Gastroesophageal sphincter (tissue), 3 donors: ENCODE data around the gene FBXL17.

Experiments used
- EP300 ChIP-seq: sonication (generic); formaldehyde crosslinking; IDR thresholded peaks from one replicate; pipeline ENCODE4 v1.6.1; 2017; ENCODE audit warnings: antibody characterized with exemption, mild to moderate bottlenecking
- TF ChIP-seq, protein P1 (sequence below), 4 experiments: fragments of 200-600 bp in 2 of 4; fragments of 450-650 bp in 2 of 4; sonication (generic) in 1 of 4; IDR thresholded peaks; one replicate each; pipeline ENCODE4 v1.5.1; 2017 to 2019; ENCODE audit warnings: antibody characterized with exemption in 4 of 4, mild to moderate bottlenecking in 2 of 4, moderate library complexity in 2 of 4

DNA sequence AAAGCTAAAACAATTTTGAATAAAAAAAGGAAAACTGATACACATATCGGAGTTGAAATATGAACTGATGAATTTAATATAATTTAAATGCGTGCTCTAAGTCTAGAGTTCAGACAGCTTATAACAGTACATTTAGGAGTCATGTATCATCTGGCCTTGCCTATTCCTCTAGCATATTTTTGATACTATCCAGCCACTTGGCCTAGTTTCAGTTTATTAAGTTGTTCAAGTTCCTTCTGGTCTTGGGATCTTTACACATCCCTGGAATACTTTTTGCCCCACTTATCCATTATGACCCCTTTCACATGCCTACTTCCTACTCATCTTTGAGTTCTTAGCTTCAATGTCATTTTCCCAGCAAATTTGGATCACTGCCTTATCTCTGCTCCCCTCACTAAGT is 518.8 kb downstream of the FBXL17 start:
- TF ChIP-seq, protein P1, sequence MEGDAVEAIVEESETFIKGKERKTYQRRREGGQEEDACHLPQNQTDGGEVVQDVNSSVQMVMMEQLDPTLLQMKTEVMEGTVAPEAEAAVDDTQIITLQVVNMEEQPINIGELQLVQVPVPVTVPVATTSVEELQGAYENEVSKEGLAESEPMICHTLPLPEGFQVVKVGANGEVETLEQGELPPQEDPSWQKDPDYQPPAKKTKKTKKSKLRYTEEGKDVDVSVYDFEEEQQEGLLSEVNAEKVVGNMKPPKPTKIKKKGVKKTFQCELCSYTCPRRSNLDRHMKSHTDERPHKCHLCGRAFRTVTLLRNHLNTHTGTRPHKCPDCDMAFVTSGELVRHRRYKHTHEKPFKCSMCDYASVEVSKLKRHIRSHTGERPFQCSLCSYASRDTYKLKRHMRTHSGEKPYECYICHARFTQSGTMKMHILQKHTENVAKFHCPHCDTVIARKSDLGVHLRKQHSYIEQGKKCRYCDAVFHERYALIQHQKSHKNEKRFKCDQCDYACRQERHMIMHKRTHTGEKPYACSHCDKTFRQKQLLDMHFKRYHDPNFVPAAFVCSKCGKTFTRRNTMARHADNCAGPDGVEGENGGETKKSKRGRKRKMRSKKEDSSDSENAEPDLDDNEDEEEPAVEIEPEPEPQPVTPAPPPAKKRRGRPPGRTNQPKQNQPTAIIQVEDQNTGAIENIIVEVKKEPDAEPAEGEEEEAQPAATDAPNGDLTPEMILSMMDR (IDR thresholded peaks at IDR 0.05): no peak
- TF ChIP-seq EP300: no peak
